HG03060 (cell line): ENCODE measurements around the gene PGD.
"Not testable (repeated sequence)": the region's sequence is repeated elsewhere in the genome, so short reads cannot be mapped to it uniquely, and the experiment has no call there.

Experiments
- ATAC-seq: cut with Tn5 transposase; IDR thresholded peaks from one replicate; pipeline ENCODE4 v1.9.1; 2021; ENCODE audit warnings: low read depth, moderate number of reproducible peaks; ENCODE audit not compliant: unreplicated experiment

The PGD gene

GRCh38 chr1:10398278-10398733, 558 bp upstream of the PGD start:
- peak; percentile 8 for ATAC-seq

- no peak for ATAC-seq
These were observed 629 bp downstream of the PGD start for GRCh38 chr1:10399444-10399941.

- ATAC-seq, result no peak
These were observed 1.1 kb downstream of the PGD start for GRCh38 chr1:10400013-10400412.

GRCh38 chr1:10401281-10401680, 2.4 kb downstream of the PGD start:
- no peak for ATAC-seq

- ATAC-seq, result no peak
These were observed 3.9 kb downstream of the PGD start for GRCh38 chr1:10402729-10403274.

GRCh38 chr1:10407201-10407600, 8.3 kb downstream of the PGD start:
- ATAC-seq, result no peak

- ATAC-seq, result no peak
These were observed 16.5 kb downstream of the PGD start for GRCh38 chr1:10415211-10415930.

GRCh38 chr1:10415967-10416366, 17.1 kb downstream of the PGD start:
- ATAC-seq, result not testable (repeated sequence)

- ATAC-seq, result not testable (repeated sequence)
These were observed 19.9 kb downstream of the PGD start for GRCh38 chr1:10418741-10419140.

GRCh38 chr1:10419351-10419750, 20.5 kb downstream of the PGD start:
- no peak for ATAC-seq

GRCh38 chr1:10421637-10422036, 22.8 kb downstream of the PGD start:
- ATAC-seq, result no peak

- no peak for ATAC-seq
These were observed 25.2 kb downstream of the PGD start for GRCh38 chr1:10424034-10424433.

GRCh38 chr1:10424651-10425050, 25.8 kb downstream of the PGD start:
- no peak for ATAC-seq

GRCh38 chr1:10425826-10426534, 27.1 kb downstream of the PGD start:
- not testable (repeated sequence) for ATAC-seq

GRCh38 chr1:10426535-10426848, 27.6 kb downstream of the PGD start:
- not testable (repeated sequence) for ATAC-seq

GRCh38 chr1:10428984-10429383, 30.1 kb downstream of the PGD start:
- ATAC-seq, result no peak

GRCh38 chr1:10429868-10430215, 31.0 kb downstream of the PGD start:
- no peak for ATAC-seq

GRCh38 chr1:10430216-10431069, 31.6 kb downstream of the PGD start, which contains the start of gene CENPS:
TSS of gene CENPS (plus strand) at chr1:10430433. CDS start at chr1:10430518, 85 bp downstream.
- ATAC-seq, result no peak

- ATAC-seq, result no peak
These were observed 32.3 kb downstream of the PGD start for GRCh38 chr1:10431070-10431730.
